SK-N-SH (cell line): Measurements from ENCODE around the gene PSMG4. TPM values are rescaled to one million over a fixed set of nuclear protein-coding genes. Genes with fewer than 3 reads are reported as not detected.

Experiments
- CTCF ChIA-PET: fragments of 300-600, 350-600 bp; formaldehyde crosslinking; extraction: SDS; loops from one replicate; lab custom pipeline; 2021; lab: Yijun Ruan, JAX
- POLR2A ChIA-PET: fragments of 350-600 bp; sonication (Branson Sonifier 250); formaldehyde crosslinking; extraction: SDS; loops from one replicate; lab custom pipeline; 2020; ENCODE audit warnings: antibody characterized with exemption, inconsistent platforms; lab: Yijun Ruan, JAX
- DNase-seq: peaks from one replicate; pipeline ENCODE4 v3.0.0; 2012
- H2AFZ ChIP-seq: fragments of 200-600 bp; sonication (generic); 2 replicates; pipeline ENCODE4 v1.8.1; 2016; ENCODE audit warnings: antibody characterized with exemption, mild to moderate bottlenecking, low read depth
- H3F3A ChIP-seq: fragments of 200-600 bp; sonication (generic); replicated peaks from 2 replicates; pipeline ENCODE3; 2016; ENCODE audit warnings: antibody characterized with exemption, mild to moderate bottlenecking; ENCODE audit not compliant: insufficient read depth
- H3K27ac ChIP-seq, 2 experiments: fragments of 200-500 bp in 1 of 2; fragments of 200-600 bp in 1 of 2; sonication (Bioruptor generic) in 1 of 2; sonication (generic), shearing (Covaris generic) in 1 of 2; 2 replicates each; pipeline versions ENCODE4 v1.5.1 to v1.6.1; 2014 to 2016; ENCODE audit warnings: low read depth in 2 of 2, inconsistent platforms in 1 of 2, low read length in 1 of 2, mild to moderate bottlenecking in 1 of 2, mixed read lengths in 1 of 2
- H3K27me3 ChIP-seq: fragments of 200-600 bp; sonication (generic), shearing (Covaris generic); 2 replicates; pipeline ENCODE4 v1.6.1; 2016; ENCODE audit warnings: mixed run types; ENCODE audit not compliant: insufficient read depth
- H3K36me3 ChIP-seq, 2 experiments: fragments of 200-500 bp in 1 of 2; fragments of 200-600 bp in 1 of 2; sonication (Bioruptor generic) in 1 of 2; sonication (generic) in 1 of 2; replicated peaks in 1 of 2; 2 replicates each; pipeline versions ENCODE3 to v1.5.1; 2014 to 2016; ENCODE audit warnings: low read length in 1 of 2, mild to moderate bottlenecking in 1 of 2; ENCODE audit not compliant: insufficient read depth in 2 of 2, control insufficient read depth in 1 of 2
- H3K4me1 ChIP-seq, 2 experiments: fragments of 200-500 bp in 1 of 2; fragments of 200-600 bp in 1 of 2; sonication (Bioruptor generic) in 1 of 2; sonication (generic), shearing (Covaris generic) in 1 of 2; 2 replicates each; pipeline versions ENCODE4 v1.5.1 to v1.6.1; 2014 to 2016; ENCODE audit warnings: low read depth in 1 of 2, low read length in 1 of 2, mixed run types in 1 of 2; ENCODE audit not compliant: insufficient read depth in 2 of 2, control insufficient read depth in 1 of 2
- H3K4me2 ChIP-seq: fragments of 200-600 bp; sonication (generic), shearing (Covaris generic); 2 replicates; pipeline ENCODE4 v1.6.1; 2017; ENCODE audit warnings: mixed run types
- H3K4me3 ChIP-seq, 2 experiments: fragments of 200-500 bp in 1 of 2; fragments of 200-600 bp in 1 of 2; sonication (Bioruptor generic) in 1 of 2; sonication (generic), shearing (Covaris generic) in 1 of 2; 2 replicates each; pipeline versions ENCODE4 v1.5.1 to v1.8.1; 2014 to 2016; ENCODE audit warnings: low read depth in 2 of 2, inconsistent platforms in 1 of 2, low read length in 1 of 2, mild to moderate bottlenecking in 1 of 2, mixed read lengths in 1 of 2, moderate library complexity in 1 of 2
- H3K79me2 ChIP-seq: fragments of 200-600 bp; sonication (generic); 2 replicates; pipeline ENCODE4 v1.8.1; 2017; ENCODE audit warnings: mild to moderate bottlenecking; ENCODE audit not compliant: insufficient read depth
- H3K9ac ChIP-seq: fragments of 200-600 bp; sonication (generic); 2 replicates; pipeline ENCODE4 v1.6.1; 2017; ENCODE audit warnings: mixed run types
- H3K9me2 ChIP-seq: fragments of 200-600 bp; sonication (generic); 2 replicates; pipeline ENCODE4 v1.6.1; 2017; ENCODE audit warnings: mixed run types
- H3K9me3 ChIP-seq: fragments of 200-600 bp; sonication (generic); 2 replicates; pipeline ENCODE4 v1.6.1; 2017; ENCODE audit warnings: mixed run types, mild to moderate bottlenecking, moderate library complexity
- H4K20me1 ChIP-seq: fragments of 200-600 bp; sonication (generic); 2 replicates; pipeline ENCODE4 v1.6.1; 2017; ENCODE audit warnings: mild to moderate bottlenecking, mixed run types; ENCODE audit not compliant: insufficient read depth
- ELF1 ChIP-seq: IDR thresholded peaks from 2 replicates; pipeline ENCODE4 v1.4.0; 2012
- EP300 ChIP-seq, 2 experiments: IDR thresholded peaks; 2 replicates each; pipeline versions ENCODE4 v1.4.0 to v1.6.1; 2012; ENCODE audit warnings: borderline replicate concordance in 1 of 2, low read depth in 1 of 2, low read length in 1 of 2
- EZH2phosphoT487 ChIP-seq: fragments of 200-600 bp; sonication (generic); IDR thresholded peaks from 2 replicates; pipeline ENCODE4 v1.6.1; 2017; ENCODE audit warnings: low read depth, mixed run types, mild to moderate bottlenecking, antibody characterized with exemption, moderate library complexity, borderline replicate concordance
- FOSL2 ChIP-seq: IDR thresholded peaks from 2 replicates; pipeline ENCODE4 v1.4.0; 2012; ENCODE audit warnings: low read depth, mild to moderate bottlenecking, moderate library complexity, borderline replicate concordance
- FOXM1 ChIP-seq: IDR thresholded peaks from 2 replicates; pipeline ENCODE4 v1.4.0; 2012; ENCODE audit warnings: low read depth, mild to moderate bottlenecking
- JUND ChIP-seq: IDR thresholded peaks from 2 replicates; pipeline ENCODE4 v1.4.0; 2012
- MXI1 ChIP-seq: IDR thresholded peaks from 2 replicates; pipeline ENCODE4 v1.6.1; 2012; ENCODE audit warnings: mild to moderate bottlenecking, low read depth, low read length, improper control_type of control experiment
- NFIC ChIP-seq: IDR thresholded peaks from 2 replicates; pipeline ENCODE4 v1.4.0; 2012; ENCODE audit warnings: borderline replicate concordance
- POLR2AphosphoS5 ChIP-seq: IDR thresholded peaks from 2 replicates; pipeline ENCODE4 v1.6.1; 2012; ENCODE audit warnings: low read depth, low read length
- RCOR1 ChIP-seq: fragments of 150-350 bp; IDR thresholded peaks from 2 replicates; pipeline ENCODE4 v1.6.1; 2017; ENCODE audit warnings: antibody characterized with exemption, low read length
- RFX5 ChIP-seq: IDR thresholded peaks from 2 replicates; pipeline ENCODE4 v1.6.1; 2012; ENCODE audit warnings: mild to moderate bottlenecking, improper control_type of control experiment, low read length
- SMC3 ChIP-seq: IDR thresholded peaks from 2 replicates; pipeline ENCODE4 v1.6.1; 2012; ENCODE audit warnings: low read depth, low read length, improper control_type of control experiment
- TAF1 ChIP-seq: IDR thresholded peaks from 2 replicates; pipeline ENCODE4 v1.6.1; 2012; ENCODE audit warnings: low read depth, mild to moderate bottlenecking, low read length, moderate library complexity, borderline replicate concordance
- YY1 ChIP-seq: IDR thresholded peaks from 2 replicates; pipeline ENCODE4 v1.4.0; 2012; ENCODE audit warnings: low read depth, mild to moderate bottlenecking
- WGBS: methylation state at CpG from one replicate; pipeline ENCODE4 v1.1.6; 2017; ENCODE audit warnings: low lambda C conversion rate; 5-methylcytosine and 5-hydroxymethylcytosine counted together
- polyA plus RNA-seq, 3 experiments: library from polyadenylated mRNA; depleted of rRNA; stranded (reverse); fragments of >200 nt; gene quantifications; 2 replicates each; pipeline ENCODE4 v1.2.3, GENCODE V29; 2012
- TF ChIP-seq, protein P1 (sequence below): IDR thresholded peaks from 2 replicates; pipeline ENCODE4 v1.4.0; 2012; ENCODE audit warnings: low read depth, borderline replicate concordance
- TF ChIP-seq, protein P2 (sequence below): IDR thresholded peaks from 2 replicates; pipeline ENCODE4 v1.4.0; 2012; ENCODE audit warnings: low read depth
- TF ChIP-seq, protein P3 (sequence below): fragments of 150-350 bp; IDR thresholded peaks from 2 replicates; pipeline ENCODE4 v1.6.1; 2017; ENCODE audit warnings: antibody characterized with exemption, low read length, low read depth, borderline replicate concordance
- TF ChIP-seq, protein P4 (sequence below): IDR thresholded peaks from 2 replicates; pipeline ENCODE4 v1.4.0; 2012; ENCODE audit warnings: low read depth, borderline replicate concordance

Gene PSMG4
- polyA plus RNA-seq, 1 of the 3 experiments (the other 2 are of a cell fraction) = 61.3 TPM

DNA sequence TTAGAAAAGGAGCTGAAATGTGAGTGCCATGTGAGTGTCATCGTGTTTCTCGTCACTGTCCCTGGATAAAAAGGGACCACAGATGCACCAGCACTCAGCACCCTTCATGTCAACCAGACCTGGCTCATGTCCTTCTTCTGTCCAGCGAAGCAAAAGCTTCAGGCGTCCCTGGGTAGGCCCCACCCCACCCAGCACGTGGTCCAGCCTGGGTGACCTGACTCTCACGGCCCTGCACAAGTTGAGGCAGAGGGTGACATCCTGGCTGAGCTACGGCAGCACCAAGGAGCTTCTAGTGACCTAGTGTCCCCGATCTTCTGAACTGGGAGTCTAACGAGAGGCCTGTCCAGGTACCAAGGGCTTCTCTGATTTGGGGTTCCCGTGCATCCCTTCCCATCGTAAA is 37.8 kb downstream of the PSMG4 start:
- H4K20me1 ChIP-seq = no peaks in the 10 kb centered on the region
- H3K79me2 ChIP-seq = no peaks in the 10 kb centered on the region
- peaks cover 0 to 11% of the 10 kb centered on the region in 2 experiments; a peak in 1 of 4 replicates for H3K4me1 ChIP-seq
- no peak overlapping the region for H3K4me2 ChIP-seq
- ChIA-PET CTCF (interaction anchor here (0.9 to 3.6 kb wide), 7 partner anchors 10 to 438 kb away, joined by 3 to 25 read pairs (median 4); partner anchors contain the start of gene PSMG4), POLR2A (interaction anchor here (1.2 kb wide), 1 partner anchor 10 kb away, joined by 3 read pairs; no protein-coding TSS in a partner anchor)
- DNase-seq = no peak
- H3K36me3 ChIP-seq = no peaks in the 10 kb centered on the region
- H3F3A ChIP-seq = no peaks in the 10 kb centered on the region
- H3K4me3 ChIP-seq = no peak overlapping the region
- no peak overlapping the region for H3K9ac ChIP-seq
- no peak overlapping the region for H2AFZ ChIP-seq
- 41% methylated on average over 6 of the region's 11 CpGs for WGBS
- no peak for TF ChIP-seq EP300 (IDR thresholded peaks at IDR 0.05; ENCODE audit: borderline replicate concordance in 1 of 2, low read depth in 1 of 2, low read length in 1 of 2)
- TF ChIP-seq MXI1 = no peak
- no peaks in the 10 kb centered on the region for H3K9me2 ChIP-seq
- H3K27me3 ChIP-seq = peaks cover 12% of the 10 kb centered on the region; the same call in 1 of the 2 replicates
- H3K9me3 ChIP-seq = no peaks in the 10 kb centered on the region
- H3K27ac ChIP-seq = no peak overlapping the region

DNA sequence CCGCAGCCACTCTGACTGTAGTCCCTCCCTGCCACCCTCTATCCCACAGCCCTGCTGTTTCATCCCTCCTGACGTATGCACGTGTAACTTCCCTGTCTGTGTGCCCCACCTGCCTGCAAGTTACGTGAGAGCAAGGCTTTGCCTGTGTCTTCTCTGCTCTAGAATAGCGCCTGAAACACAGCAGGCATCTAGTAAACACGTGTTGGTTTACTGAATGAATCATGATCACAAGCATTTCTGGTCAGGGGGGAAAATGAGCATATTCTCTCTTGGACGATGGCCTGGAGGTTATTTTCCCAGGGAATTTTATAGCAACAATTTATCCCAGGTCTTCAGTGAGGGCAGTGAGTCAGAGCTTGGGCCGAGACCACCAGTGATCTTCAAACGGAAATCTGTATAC is 38.3 kb downstream of the PSMG4 start:
- Histone ChIP-seq H3K4me3 (no peak overlapping the region), H3K27ac (no peak overlapping the region), H3K4me1 (peaks cover 0 to 11% of the 10 kb centered on the region in 2 experiments; a peak in 1 of 4 replicates), H3K9me2 (no peaks in the 10 kb centered on the region), H3F3A (no peaks in the 10 kb centered on the region), H3K4me2 (no peak overlapping the region), H4K20me1 (no peaks in the 10 kb centered on the region), H3K36me3 (no peaks in the 10 kb centered on the region), H3K79me2 (no peaks in the 10 kb centered on the region), H3K27me3 (peaks cover 15% of the 10 kb centered on the region; the same call in 1 of the 2 replicates), H2AFZ (no peak overlapping the region), H3K9ac (no peak overlapping the region), H3K9me3 (no peaks in the 10 kb centered on the region)
- no peak for DNase-seq
- POLR2A ChIA-PET = no interaction called here
- 60% methylated on average over 9 of the region's 9 CpGs for WGBS
- CTCF ChIA-PET = interaction anchor here (0.9 to 3.6 kb wide), 5 partner anchors 17 to 438 kb away, joined by 3 to 25 read pairs (median 5); partner anchors contain the start of gene PSMG4
- TF ChIP-seq SMC3 (no peak), RFX5 (no peak), EZH2phosphoT487 (no peak)
- TF ChIP-seq, protein P1, sequence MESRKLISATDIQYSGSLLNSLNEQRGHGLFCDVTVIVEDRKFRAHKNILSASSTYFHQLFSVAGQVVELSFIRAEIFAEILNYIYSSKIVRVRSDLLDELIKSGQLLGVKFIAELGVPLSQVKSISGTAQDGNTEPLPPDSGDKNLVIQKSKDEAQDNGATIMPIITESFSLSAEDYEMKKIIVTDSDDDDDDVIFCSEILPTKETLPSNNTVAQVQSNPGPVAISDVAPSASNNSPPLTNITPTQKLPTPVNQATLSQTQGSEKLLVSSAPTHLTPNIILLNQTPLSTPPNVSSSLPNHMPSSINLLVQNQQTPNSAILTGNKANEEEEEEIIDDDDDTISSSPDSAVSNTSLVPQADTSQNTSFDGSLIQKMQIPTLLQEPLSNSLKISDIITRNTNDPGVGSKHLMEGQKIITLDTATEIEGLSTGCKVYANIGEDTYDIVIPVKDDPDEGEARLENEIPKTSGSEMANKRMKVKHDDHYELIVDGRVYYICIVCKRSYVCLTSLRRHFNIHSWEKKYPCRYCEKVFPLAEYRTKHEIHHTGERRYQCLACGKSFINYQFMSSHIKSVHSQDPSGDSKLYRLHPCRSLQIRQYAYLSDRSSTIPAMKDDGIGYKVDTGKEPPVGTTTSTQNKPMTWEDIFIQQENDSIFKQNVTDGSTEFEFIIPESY = no peak

DNA sequence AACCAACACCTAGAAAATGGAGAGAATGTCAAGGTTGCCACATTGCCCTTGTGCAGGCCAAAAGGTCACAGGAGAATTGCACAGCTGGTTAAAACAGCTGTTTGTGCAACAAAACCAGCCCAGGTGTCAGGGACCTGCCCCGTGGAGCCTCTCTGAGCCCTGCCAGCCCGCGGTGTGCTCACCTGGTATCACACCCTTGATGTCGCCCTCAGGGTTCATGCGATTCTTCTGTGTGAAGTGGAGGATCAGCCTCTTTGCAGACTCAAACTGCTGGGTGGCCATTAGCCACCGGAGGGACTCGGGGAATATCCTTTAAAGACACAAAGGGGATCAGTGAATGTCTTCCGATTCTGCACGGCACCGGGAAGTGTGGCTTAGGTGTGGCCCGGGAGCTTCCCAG is 39.2 kb downstream of the PSMG4 start:
- H3K4me2 ChIP-seq = no peak overlapping the region
- H3K27me3 ChIP-seq = peaks cover 15% of the 10 kb centered on the region; the same call in 1 of the 2 replicates
- H3K4me1 ChIP-seq = peaks cover 0 to 11% of the 10 kb centered on the region in 2 experiments; a peak in 1 of 4 replicates
- no peak overlapping the region for H2AFZ ChIP-seq
- ChIA-PET CTCF (interaction anchor here (1.5 kb wide), 1 partner anchor 13 kb away, joined by 3 read pairs; no protein-coding TSS in a partner anchor), POLR2A (interaction anchor here (0.8 kb wide), 1 partner anchor 9 kb away, joined by 3 read pairs; no protein-coding TSS in a partner anchor)
- H3F3A ChIP-seq = no peaks in the 10 kb centered on the region
- no peak overlapping the region for H3K9ac ChIP-seq
- no peak for DNase-seq
- no peaks in the 10 kb centered on the region for H4K20me1 ChIP-seq
- WGBS = 80% methylated on average over 7 of the region's 11 CpGs
- H3K9me2 ChIP-seq = no peaks in the 10 kb centered on the region
- no peaks in the 10 kb centered on the region for H3K79me2 ChIP-seq
- H3K36me3 ChIP-seq = no peaks in the 10 kb centered on the region
- H3K27ac ChIP-seq = no peak overlapping the region
- no peak overlapping the region for H3K4me3 ChIP-seq
- no peaks in the 10 kb centered on the region for H3K9me3 ChIP-seq
- TF ChIP-seq YY1 = no peak
- no peak for TF ChIP-seq TAF1
- TF ChIP-seq RCOR1 = no peak
- no peak for TF ChIP-seq ELF1
- TF ChIP-seq, protein P2, sequence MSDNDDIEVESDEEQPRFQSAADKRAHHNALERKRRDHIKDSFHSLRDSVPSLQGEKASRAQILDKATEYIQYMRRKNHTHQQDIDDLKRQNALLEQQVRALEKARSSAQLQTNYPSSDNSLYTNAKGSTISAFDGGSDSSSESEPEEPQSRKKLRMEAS = no peak
- TF ChIP-seq EP300 (IDR thresholded peaks at IDR 0.05; ENCODE audit: borderline replicate concordance in 1 of 2, low read depth in 1 of 2, low read length in 1 of 2) = no peak
- no peak for TF ChIP-seq NFIC
- TF ChIP-seq FOXM1 = no peak
- TF ChIP-seq, protein P3, sequence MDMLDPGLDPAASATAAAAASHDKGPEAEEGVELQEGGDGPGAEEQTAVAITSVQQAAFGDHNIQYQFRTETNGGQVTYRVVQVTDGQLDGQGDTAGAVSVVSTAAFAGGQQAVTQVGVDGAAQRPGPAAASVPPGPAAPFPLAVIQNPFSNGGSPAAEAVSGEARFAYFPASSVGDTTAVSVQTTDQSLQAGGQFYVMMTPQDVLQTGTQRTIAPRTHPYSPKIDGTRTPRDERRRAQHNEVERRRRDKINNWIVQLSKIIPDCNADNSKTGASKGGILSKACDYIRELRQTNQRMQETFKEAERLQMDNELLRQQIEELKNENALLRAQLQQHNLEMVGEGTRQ = no peak
- TF ChIP-seq, protein P4, sequence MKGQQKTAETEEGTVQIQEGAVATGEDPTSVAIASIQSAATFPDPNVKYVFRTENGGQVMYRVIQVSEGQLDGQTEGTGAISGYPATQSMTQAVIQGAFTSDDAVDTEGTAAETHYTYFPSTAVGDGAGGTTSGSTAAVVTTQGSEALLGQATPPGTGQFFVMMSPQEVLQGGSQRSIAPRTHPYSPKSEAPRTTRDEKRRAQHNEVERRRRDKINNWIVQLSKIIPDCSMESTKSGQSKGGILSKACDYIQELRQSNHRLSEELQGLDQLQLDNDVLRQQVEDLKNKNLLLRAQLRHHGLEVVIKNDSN = no peak
- no peak for TF ChIP-seq FOSL2
- TF ChIP-seq POLR2AphosphoS5 = no peak
- no peak for TF ChIP-seq RFX5
- no peak for TF ChIP-seq JUND
